ENCODE results near the gene CAMK1G. TPM values are rescaled to one million over a fixed set of nuclear protein-coding genes. Genes with fewer than 3 reads are reported as not detected.

The CAMK1G gene
- total and polyA plus RNA-seq, 2 of the 4 experiments (the other 2 are of a cell fraction), result 0.72 to 1.8 TPM

DNA sequence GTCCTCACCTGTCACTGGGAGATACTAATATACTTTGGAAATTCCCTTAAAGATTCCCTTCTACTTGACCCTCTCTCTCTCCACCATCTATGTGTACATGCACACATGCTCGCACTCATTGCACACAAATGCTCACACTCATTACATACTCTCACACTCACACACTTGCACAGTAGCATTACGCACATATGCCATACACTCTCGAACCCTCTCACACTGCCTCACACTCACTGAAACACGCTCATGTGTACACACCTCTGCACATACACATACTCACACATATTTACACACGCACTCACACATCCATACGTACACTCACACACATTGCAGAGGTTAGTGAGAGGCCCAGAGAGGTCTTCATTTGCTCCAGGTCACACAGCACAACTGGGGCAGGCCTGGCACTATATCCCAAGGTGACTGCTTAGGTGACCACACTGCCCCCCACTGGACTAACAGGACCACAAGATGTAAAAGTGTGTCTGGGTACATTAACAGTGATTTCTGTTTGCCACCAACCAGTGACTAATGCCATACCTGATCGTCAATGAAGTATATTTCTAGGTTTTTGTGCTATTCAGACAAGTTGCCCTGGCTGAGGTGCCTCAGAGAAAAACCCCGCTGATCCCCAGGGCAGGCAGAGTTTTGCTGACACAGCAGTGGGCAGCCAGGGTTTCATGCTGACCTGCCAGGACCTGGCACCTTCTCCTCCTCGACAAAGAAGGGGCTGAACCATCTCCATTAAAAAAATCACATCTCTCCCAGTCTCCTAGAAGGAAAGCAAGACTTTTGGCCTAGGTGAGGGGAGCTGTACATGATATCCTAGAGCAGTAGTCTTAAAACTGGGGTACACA is 28.5 kb upstream of the CAMK1G start:
- H2AFZ ChIP-seq (replicated peaks; ENCODE audit: low read length, poor library complexity), result peak overlapping the region; percentile 51
- in situ Hi-C loops (cut with MboI; ENCODE audit: low sequenced_read_pairs), result no loop called here
- ATAC-seq (ENCODE audit: low read depth) (no peak), DNase-seq (no peak)
- H2BK5ac ChIP-seq (ENCODE audit: low read depth, low read length, poor library complexity, severe bottlenecking), result no peak overlapping the region
- H3K23ac ChIP-seq (ENCODE audit: low read depth, low read length), result no peak overlapping the region
- H3K4me1 ChIP-seq (ENCODE audit: control insufficient read depth, insufficient read depth, low read length), result no peaks in the 10 kb centered on the region
- TF ChIP-seq MAFK (IDR thresholded peaks at IDR 0.05; ENCODE audit: low read depth, low read length) (peak; percentile 61), CHD1 (IDR thresholded peaks at IDR 0.05; ENCODE audit: low read depth, low read length) (no peak)
- ChIA-PET CTCF (no interaction called here), POLR2A (ENCODE audit: unreplicated experiment) (no interaction called here)
- no peak overlapping the region for H2BK20ac ChIP-seq (ENCODE audit: low read depth, low read length)
- no peak overlapping the region for H3K4ac ChIP-seq (ENCODE audit: low read depth, low read length)
- no peak overlapping the region for H3K9ac ChIP-seq (ENCODE audit: low read depth, low read length)
- no peaks in the 10 kb centered on the region for H3K36me3 ChIP-seq (ENCODE audit: control insufficient read depth, insufficient read depth, low read length)
- H3K9me1 ChIP-seq (ENCODE audit: insufficient read depth, low read length), result no peaks in the 10 kb centered on the region; the same call in 1 of the 2 replicates
- no peak overlapping the region for H3K4me3 ChIP-seq (ENCODE audit: insufficient read depth, low read depth, low read length)
- H2BK15ac ChIP-seq (ENCODE audit: low read depth, low read length), result no peak overlapping the region
- no peak overlapping the region for H4K8ac ChIP-seq (ENCODE audit: low read depth in 2 of 2, low read length in 2 of 2)
- no peaks in the 10 kb centered on the region for H4K20me1 ChIP-seq (ENCODE audit: insufficient read depth, low read length)
- intact Hi-C loops (cut with micrococcal nuclease), result no loop called here
- no TSS peak for BruUV-seq (replicated peaks)
- no peak overlapping the region for H3K18ac ChIP-seq (ENCODE audit: low read depth, low read length)
- H3K14ac ChIP-seq (replicated peaks; ENCODE audit: low read depth, low read length), result no peak overlapping the region
- no peak overlapping the region for H3K4me2 ChIP-seq (ENCODE audit: low read depth, low read length)
- no peaks in the 10 kb centered on the region for H3K79me1 ChIP-seq (ENCODE audit: low read depth in 1 of 2, low read length in 2 of 2)
- H3K56ac ChIP-seq (ENCODE audit: extremely low read depth, insufficient read depth, low read length), result no peak overlapping the region
- no peak overlapping the region for H3K27ac ChIP-seq (ENCODE audit: insufficient read depth, low read length)
- H2BK120ac ChIP-seq (ENCODE audit: low read depth, low read length), result no peak overlapping the region
- H4K91ac ChIP-seq (ENCODE audit: insufficient read depth, low read depth, low read length), result no peak overlapping the region
- 86% methylated on average over 3 of the region's 9 CpGs; no CpG with 5 or more reads in 1 of the 2 experiments for WGBS, 2 experiments (ENCODE audit: extremely low coverage in 2 of 2, insufficient read length in 1 of 2)
- no peak overlapping the region for H2AK5ac ChIP-seq (ENCODE audit: low read depth, low read length)
- dilution Hi-C loops (cut with HindIII; ENCODE audit: low sequenced_read_pairs, unreplicated experiment), result no loop called here
- no peak overlapping the region for H4K5ac ChIP-seq (ENCODE audit: low read depth, low read length)
- H3K27me3 ChIP-seq (ENCODE audit: control insufficient read depth, insufficient read depth, low read length), result peaks cover 2% of the 10 kb centered on the region
- H3K9me3 ChIP-seq (ENCODE audit: control insufficient read depth, insufficient read depth, low read length), result no peaks in the 10 kb centered on the region
- H2AK9ac ChIP-seq (replicated peaks; ENCODE audit: low read depth, low read length, poor library complexity), result peak overlapping the region; percentile 42

Data from IMR-90 (cell line).